GM12878 (cell line): ENCODE measurements around the gene PBOV1. TPM values are rescaled to one million over a fixed set of nuclear protein-coding genes. Genes with fewer than 3 reads are reported as not detected.

Experiments
- ATAC-seq: fragments of 200-7000 bp; cut with Tn5 transposase; 3 replicates; pipeline ENCODE4 v1.9.1; 2020; ENCODE audit warnings: mild to moderate bottlenecking, moderate library complexity
- BruUV-seq: library from RNA; stranded (reverse); fragments of 400-500 nt; replicated peaks from 2 replicates; lab custom pipeline; 2021; lab: Mats Ljungman, UMichigan
- CTCF ChIA-PET: fragments of 300-600 bp; sonication (Branson Sonifier 250); formaldehyde crosslinking; extraction: SDS; loops from one replicate; lab custom pipeline; 2021; ENCODE audit warnings: inconsistent platforms; lab: Yijun Ruan, JAX
- POLR2A ChIA-PET: fragments of 350-600 bp; formaldehyde crosslinking; extraction: SDS; loops from one replicate; lab custom pipeline; 2021; ENCODE audit warnings: inconsistent platforms; lab: Charles Lee
- RAD21 ChIA-PET: fragments of 300-600 bp; sonication (Branson Sonifier 250); formaldehyde crosslinking; loops from one replicate; lab custom pipeline; 2023; ENCODE audit warnings: antibody characterized with exemption; ENCODE audit not compliant: unreplicated experiment; lab: Charles Lee
- SMC1A ChIA-PET: fragments of 300-600 bp; sonication (Branson Sonifier 250); formaldehyde crosslinking; loops from one replicate; lab custom pipeline; 2023; ENCODE audit not compliant: unreplicated experiment, uncharacterized antibody; lab: Charles Lee
- DNase-seq: peaks from one replicate; pipeline ENCODE4 v3.0.0-alpha.2; 2011; ENCODE audit warnings: low read depth, low spot score
- FAIRE-seq: peaks from 3 replicates; lab custom pipeline; 2011; peaks lifted over from hg19 to GRCh38; lab: Jason Lieb, UNC
- H2AFZ ChIP-seq: 2 replicates; pipeline ENCODE4 v1.6.0; 2011; ENCODE audit warnings: low read depth, low read length, control low read depth; ENCODE audit not compliant: control insufficient read depth
- H3K27ac ChIP-seq: 2 replicates; pipeline ENCODE4 v1.5.1; 2011; ENCODE audit warnings: control low read depth; ENCODE audit not compliant: control insufficient read depth, insufficient read depth
- H3K27me3 ChIP-seq, 2 experiments: replicated peaks in 1 of 2; 2 replicates each; pipeline versions ENCODE4 v1.6.0 to v1.6.1; 2011; ENCODE audit warnings: low read length in 1 of 2; ENCODE audit not compliant: control insufficient read depth in 2 of 2, insufficient read depth in 2 of 2
- H3K36me3 ChIP-seq, 2 experiments: 2 replicates each; pipeline ENCODE4 v1.5.1; 2011; ENCODE audit warnings: low read length in 1 of 2; ENCODE audit not compliant: control insufficient read depth in 2 of 2, insufficient read depth in 2 of 2
- H3K4me1 ChIP-seq: 2 replicates; pipeline ENCODE4 v1.6.1; 2011; ENCODE audit warnings: mild to moderate bottlenecking, low read length, moderate library complexity, mixed read lengths; ENCODE audit not compliant: control insufficient read depth, insufficient read depth
- H3K4me2 ChIP-seq: 2 replicates; pipeline ENCODE4 v1.6.0; 2011; ENCODE audit warnings: control low read depth; ENCODE audit not compliant: control insufficient read depth, insufficient read depth
- H3K4me3 ChIP-seq: fragments of 200-600 bp; sonication (generic); 2 replicates; pipeline ENCODE4 v1.5.1; 2016
- H3K79me2 ChIP-seq: 2 replicates; pipeline ENCODE4 v1.6.0; 2011; ENCODE audit warnings: low read length; ENCODE audit not compliant: control insufficient read depth, insufficient read depth
- H3K9ac ChIP-seq: 2 replicates; pipeline ENCODE4 v1.8.0; 2011; ENCODE audit warnings: low read length, control low read depth, mixed read lengths; ENCODE audit not compliant: control insufficient read depth, insufficient read depth
- H3K9me3 ChIP-seq: replicated peaks from 3 replicates; pipeline ENCODE4 v1.5.1; 2011; ENCODE audit warnings: mild to moderate bottlenecking, low read length; ENCODE audit not compliant: control insufficient read depth, insufficient read depth
- H4K20me1 ChIP-seq: 2 replicates; pipeline ENCODE4 v1.6.0; 2011; ENCODE audit not compliant: control insufficient read depth, insufficient read depth
- ATF7 ChIP-seq: fragments of 450-650 bp; IDR thresholded peaks from 2 replicates; pipeline ENCODE4 v1.6.1; 2016; ENCODE audit warnings: low read depth, mild to moderate bottlenecking
- CEBPB ChIP-seq, 2 experiments: fragments of 150-350 bp in 1 of 2; IDR thresholded peaks; 2 replicates each; pipeline ENCODE4 v1.6.1; 2012 to 2014; ENCODE audit warnings: low read depth in 2 of 2, low read length in 2 of 2, borderline replicate concordance in 1 of 2, inconsistent platforms in 1 of 2
- CEBPZ ChIP-seq: fragments of 150-350 bp; IDR thresholded peaks from 2 replicates; pipeline ENCODE4 v1.6.1; 2016; ENCODE audit warnings: low read depth, low read length
- CHD4 ChIP-seq: fragments of 200-600 bp; sonication (generic); IDR thresholded peaks from 2 replicates; pipeline ENCODE4 v1.6.1; 2016; ENCODE audit warnings: mild to moderate bottlenecking
- CREM ChIP-seq: IDR thresholded peaks from 2 replicates; pipeline ENCODE4 v1.6.1; 2014; ENCODE audit warnings: antibody characterized with exemption, low read depth
- FOXK2 ChIP-seq: fragments of 450-650 bp; IDR thresholded peaks from 2 replicates; pipeline ENCODE4 v1.6.1; 2017; ENCODE audit warnings: mild to moderate bottlenecking, moderate library complexity
- KLF5 ChIP-seq: fragments of 450-650 bp; IDR thresholded peaks from 2 replicates; pipeline ENCODE4 v1.6.1; 2014; ENCODE audit warnings: mild to moderate bottlenecking; ENCODE audit not compliant: partially characterized antibody
- MTA2 ChIP-seq: fragments of 450-650 bp; IDR thresholded peaks from 2 replicates; pipeline ENCODE4 v1.6.1; 2016; ENCODE audit warnings: low read depth, mild to moderate bottlenecking, moderate library complexity
- NFYB ChIP-seq: IDR thresholded peaks from 2 replicates; pipeline ENCODE4 v1.6.1; 2011; ENCODE audit warnings: low read depth, mild to moderate bottlenecking, low read length, improper control_type of control experiment, moderate library complexity; ENCODE audit not compliant: insufficient read depth
- NR2F1 ChIP-seq: fragments of 450-650 bp; conservative IDR thresholded peaks from 2 replicates; pipeline ENCODE4 v1.6.1; 2017; ENCODE audit warnings: mild to moderate bottlenecking
- RAD51 ChIP-seq: fragments of 450-650 bp; IDR thresholded peaks from 2 replicates; pipeline ENCODE4 v1.6.1; 2016; ENCODE audit warnings: moderate library complexity, mild to moderate bottlenecking, inconsistent platforms
- RB1 ChIP-seq: fragments of 450-650 bp; formaldehyde crosslinking; IDR thresholded peaks from 2 replicates; pipeline ENCODE4 v1.6.1; 2017; ENCODE audit warnings: mild to moderate bottlenecking, borderline replicate concordance
- STAT3 ChIP-seq: IDR thresholded peaks from 2 replicates; pipeline ENCODE4 v1.6.1; 2011; ENCODE audit warnings: low read depth, low read length, improper control_type of control experiment
- USF2 ChIP-seq: IDR thresholded peaks from 2 replicates; pipeline ENCODE4 v1.6.1; 2011; ENCODE audit warnings: low read depth, low read length, improper control_type of control experiment, borderline replicate concordance
- ZNF217 ChIP-seq: fragments of 450-650 bp; IDR thresholded peaks from 2 replicates; pipeline ENCODE4 v1.6.1; 2017; ENCODE audit warnings: antibody characterized with exemption, mild to moderate bottlenecking
- ZNF622 ChIP-seq: fragments of 450-650 bp; IDR thresholded peaks from 2 replicates; pipeline ENCODE4 v1.6.1; 2017; ENCODE audit warnings: mild to moderate bottlenecking, inconsistent platforms
- WGBS: methylation state at CpG from one replicate; pipeline ENCODE4 v1.1.6; 2016; ENCODE audit warnings: low lambda C conversion rate; ENCODE audit not compliant: insufficient replicate concordance, insufficient coverage; ENCODE audit errors: missing lambda C conversion rate; 5-methylcytosine and 5-hydroxymethylcytosine counted together
- in situ Hi-C: fragments of 300-500 bp; cut with MboI; formaldehyde crosslinking; loops from 9 replicates; pipeline ENCODE4 v1.14.3; 2018; ENCODE audit warnings: mixed read lengths
- intact Hi-C: fragments of 100-400 bp; cut with micrococcal nuclease; formaldehyde crosslinking; loops from one replicate; pipeline ENCODE4 v1.14.2; 2022; ENCODE audit not compliant: unreplicated experiment
- polyA plus RNA-seq, 11 experiments: library from polyadenylated mRNA; depleted of rRNA in 4 of 11; unstranded in 6 of 11; stranded (reverse) in 5 of 11; fragments of >200 nt; fragmentation: Nextera tagmentation in 4 of 11; fragmentation: Illumina TruSeq in 1 of 11; extraction: Ambion mirVana in 4 of 11; extraction: Trizol in 1 of 11; gene quantifications; 1 replicate in 1 of 11; 2 replicates in 10 of 11; pipeline versions ENCODE4 v1.2.1 to v1.2.3, GENCODE V29; 2011 to 2016; ENCODE audit warnings: inconsistent platforms in 2 of 11, missing spikeins in 2 of 11, low read depth in 1 of 11
- total RNA-seq, 4 experiments: library from RNA; depleted of rRNA in 3 of 4; stranded (reverse); fragments of >200 nt in 3 of 4; fragmentation: Illumina TruSeq in 1 of 4; extraction: Trizol in 1 of 4; gene quantifications; 2 replicates each; pipeline versions ENCODE4 v1.2.1 to v1.2.3, GENCODE V29; 2013 to 2021

Gene PBOV1
- total and polyA plus RNA-seq, 10 of the 15 experiments (the other 5 are each of a cell fraction or from before 2014, with no cell fraction given), result not detected

GRCh38 chr6:138241934-138242333 is 23.6 kb upstream of the PBOV1 start:
- ChIA-PET CTCF (no interaction called here), RAD21 (no interaction called here), SMC1A (interaction anchor here (0.7 to 1.1 kb wide), 2 partner anchors 8 kb away, joined by 3 read pairs; no protein-coding TSS in a partner anchor), POLR2A (no interaction called here)
- no peaks in the 10 kb centered on the region for H4K20me1 ChIP-seq
- intact Hi-C loops (no loop called here), in situ Hi-C loops (no loop called here)
- no peaks in the 10 kb centered on the region for H3K4me1 ChIP-seq
- peaks cover 0 to 1% of the 10 kb centered on the region in 2 experiments; a peak in 2 of 4 replicates for H3K27me3 ChIP-seq
- FAIRE-seq (no peak), ATAC-seq (no peak), DNase-seq (no peak)
- BruUV-seq, result no TSS peak
- H3K79me2 ChIP-seq, result no peaks in the 10 kb centered on the region
- H3K36me3 ChIP-seq, result no peaks in the 10 kb centered on the region
- H3K27ac ChIP-seq, result no peak overlapping the region
- TF ChIP-seq CHD4 (no peak), NFYB (no peak), CREM (no peak), STAT3 (no peak), ATF7 (no peak), RB1 (no peak), NR2F1 (no peak), CEBPZ (no peak), MTA2 (no peak), ZNF217 (no peak), RAD51 (no peak), FOXK2 (no peak), CEBPB (IDR thresholded peaks at IDR 0.05; ENCODE audit: borderline replicate concordance in 1 of 2, low read depth in 2 of 2, low read length in 2 of 2) (no peak), USF2 (no peak), KLF5 (no peak), ZNF622 (no peak)
- H3K4me2 ChIP-seq, result no peak overlapping the region
- 51% methylated on average over 6 of the region's 6 CpGs for WGBS
- no peak overlapping the region for H3K9ac ChIP-seq
- H3K9me3 ChIP-seq, result no peaks in the 10 kb centered on the region
- H2AFZ ChIP-seq, result no peak overlapping the region
- no peak overlapping the region for H3K4me3 ChIP-seq
